Left ventricle myocardium inferior (tissue), 1 donor: ENCODE measurements around the gene DGKQ. TPM values are rescaled to one million over a fixed set of nuclear protein-coding genes. Genes with fewer than 3 reads are reported as not detected.

ENCODE experiments used
- DNase-seq: peaks from one replicate; pipeline ENCODE4 v3.0.0-alpha.2; 2020
- H3K27ac ChIP-seq: fragments of 200-600 bp; replicated peaks from 2 replicates; pipeline ENCODE4 v1.8.0; 2021
- H3K27me3 ChIP-seq: fragments of 200-600 bp; 2 replicates; pipeline ENCODE4 v1.8.0; 2021; ENCODE audit warnings: low read depth
- H3K36me3 ChIP-seq: fragments of 200-600 bp; 2 replicates; pipeline ENCODE4 v1.8.0; 2021
- H3K4me1 ChIP-seq: fragments of 200-600 bp; 2 replicates; pipeline ENCODE4 v1.8.0; 2021
- H3K4me3 ChIP-seq: fragments of 200-600 bp; 2 replicates; pipeline ENCODE4 v1.8.0; 2021; ENCODE audit warnings: mild to moderate bottlenecking, moderate library complexity
- H3K9me3 ChIP-seq: fragments of 200-600 bp; replicated peaks from 2 replicates; pipeline ENCODE4 v1.8.0; 2021
- intact Hi-C: fragments of 100-400 bp; cut with micrococcal nuclease; formaldehyde crosslinking; loops from one replicate; pipeline ENCODE4 v1.11.0; 2022
- total RNA-seq: library from RNA; stranded (reverse); fragmentation: NEBNext Ultra II Directional; extraction: Animal tissue kit (Norgen Biotek cat#: 25700); gene quantifications from one replicate; pipeline ENCODE4 v1.2.1, GENCODE V29; 2021
- TF ChIP-seq, protein P1 (sequence below): fragments of 200-600 bp; IDR thresholded peaks from 2 replicates; pipeline ENCODE4 v1.8.0; 2021; ENCODE audit warnings: antibody characterized with exemption, mild to moderate bottlenecking, borderline replicate concordance
- donor health status: DM: no; HTN: yes; CAD: no; lungs with severe emphysema.

Gene DGKQ
- total RNA-seq, 1 donor from 2014 or later, result 3.5 TPM

DNA sequence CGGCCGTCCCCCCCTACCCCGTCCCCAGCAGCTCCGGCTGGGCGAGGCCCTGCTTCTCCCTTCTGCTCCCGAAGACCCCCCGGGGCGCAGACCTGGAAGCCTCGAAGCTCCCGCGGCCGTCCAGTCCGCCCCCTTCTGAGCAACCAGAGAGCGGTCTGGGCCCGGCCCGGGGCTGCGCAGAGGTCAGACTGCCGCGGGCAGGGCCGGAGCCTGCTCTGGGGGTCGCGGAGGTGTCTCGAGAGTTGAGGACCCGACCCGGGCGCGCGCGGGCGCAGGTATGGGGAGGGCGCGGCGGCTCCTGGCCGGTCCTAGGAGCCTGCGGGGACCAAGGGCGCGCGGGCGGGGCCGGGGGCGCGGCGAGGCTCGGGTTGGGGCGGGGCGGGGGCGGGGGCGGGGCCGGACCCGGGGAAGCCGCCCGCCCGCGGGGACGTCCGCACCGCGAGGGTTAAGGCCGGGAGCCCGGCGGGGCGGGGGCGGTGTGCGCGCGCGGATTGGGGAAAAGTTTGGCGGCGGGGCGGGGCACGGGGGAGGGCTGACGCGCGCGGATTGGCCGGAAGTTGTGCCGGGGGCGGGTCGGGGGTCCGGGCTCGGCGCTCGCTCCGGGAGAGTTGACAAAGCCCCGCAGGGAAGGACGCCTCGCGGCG, 37.8 kb upstream of the DGKQ start, which contains the start of gene FGFRL1:
TSS of gene FGFRL1 (plus strand) at position 605 of the 644 bp plus-strand sequence. CDS start 860 bp downstream, outside the sequence.
- peak; percentile 96 for DNase-seq
- H3K27ac ChIP-seq, result peak within 1 kb of the TSS; percentile 47
- H3K9me3 ChIP-seq, result no peaks in the 10 kb centered on the region
- peaks cover 30% of the 10 kb centered on the region for H3K4me1 ChIP-seq
- peak within 1 kb of the TSS; percentile 68 for H3K4me3 ChIP-seq
- H3K36me3 ChIP-seq, result no peaks in the 10 kb centered on the region
- TF ChIP-seq, protein P1, sequence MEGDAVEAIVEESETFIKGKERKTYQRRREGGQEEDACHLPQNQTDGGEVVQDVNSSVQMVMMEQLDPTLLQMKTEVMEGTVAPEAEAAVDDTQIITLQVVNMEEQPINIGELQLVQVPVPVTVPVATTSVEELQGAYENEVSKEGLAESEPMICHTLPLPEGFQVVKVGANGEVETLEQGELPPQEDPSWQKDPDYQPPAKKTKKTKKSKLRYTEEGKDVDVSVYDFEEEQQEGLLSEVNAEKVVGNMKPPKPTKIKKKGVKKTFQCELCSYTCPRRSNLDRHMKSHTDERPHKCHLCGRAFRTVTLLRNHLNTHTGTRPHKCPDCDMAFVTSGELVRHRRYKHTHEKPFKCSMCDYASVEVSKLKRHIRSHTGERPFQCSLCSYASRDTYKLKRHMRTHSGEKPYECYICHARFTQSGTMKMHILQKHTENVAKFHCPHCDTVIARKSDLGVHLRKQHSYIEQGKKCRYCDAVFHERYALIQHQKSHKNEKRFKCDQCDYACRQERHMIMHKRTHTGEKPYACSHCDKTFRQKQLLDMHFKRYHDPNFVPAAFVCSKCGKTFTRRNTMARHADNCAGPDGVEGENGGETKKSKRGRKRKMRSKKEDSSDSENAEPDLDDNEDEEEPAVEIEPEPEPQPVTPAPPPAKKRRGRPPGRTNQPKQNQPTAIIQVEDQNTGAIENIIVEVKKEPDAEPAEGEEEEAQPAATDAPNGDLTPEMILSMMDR, result no peak
- peaks cover 27% of the 10 kb centered on the region for H3K27me3 ChIP-seq
- intact Hi-C loops, result no loop called here

DNA sequence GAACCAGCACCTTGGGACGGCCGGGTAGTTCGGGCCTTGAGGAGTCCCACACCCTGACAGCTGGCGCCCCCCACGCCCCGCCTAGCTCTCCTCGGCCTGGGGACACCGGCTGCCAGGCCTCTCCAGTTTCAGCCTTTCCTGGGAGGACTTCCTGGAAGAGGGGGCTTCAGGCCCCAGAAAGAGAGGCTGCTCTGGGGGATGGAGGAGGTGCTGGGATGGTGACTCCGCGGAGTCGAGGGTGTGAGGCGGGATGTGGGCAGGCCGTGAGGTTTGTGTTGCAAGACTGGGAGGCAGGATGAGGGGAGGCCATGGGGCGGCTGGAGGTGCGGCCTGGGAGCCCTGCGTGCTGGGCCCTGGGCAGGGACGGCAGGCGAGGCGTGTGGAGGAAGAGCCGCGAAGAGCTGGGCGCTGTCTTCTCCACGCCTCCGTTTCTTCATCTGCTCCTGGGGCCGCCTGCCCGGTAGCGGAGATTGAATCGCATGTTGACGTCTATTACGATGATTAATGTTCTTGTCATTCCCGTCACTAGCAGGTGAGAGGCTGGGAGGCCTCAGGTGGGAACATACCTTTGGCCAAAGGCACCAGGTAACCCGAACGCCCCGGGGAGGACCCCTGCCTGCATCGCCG, 37.1 kb upstream of the DGKQ start:
- peak; percentile 69 for DNase-seq
- Histone ChIP-seq H3K36me3 (no peaks in the 10 kb centered on the region), H3K27me3 (peaks cover 34% of the 10 kb centered on the region), H3K4me1 (peaks cover 30% of the 10 kb centered on the region), H3K9me3 (no peaks in the 10 kb centered on the region), H3K27ac (peak overlapping the region; percentile 47), H3K4me3 (peak overlapping the region; percentile 68)
- intact Hi-C loops, result no loop called here
- TF ChIP-seq, protein P1, result no peak

DNA sequence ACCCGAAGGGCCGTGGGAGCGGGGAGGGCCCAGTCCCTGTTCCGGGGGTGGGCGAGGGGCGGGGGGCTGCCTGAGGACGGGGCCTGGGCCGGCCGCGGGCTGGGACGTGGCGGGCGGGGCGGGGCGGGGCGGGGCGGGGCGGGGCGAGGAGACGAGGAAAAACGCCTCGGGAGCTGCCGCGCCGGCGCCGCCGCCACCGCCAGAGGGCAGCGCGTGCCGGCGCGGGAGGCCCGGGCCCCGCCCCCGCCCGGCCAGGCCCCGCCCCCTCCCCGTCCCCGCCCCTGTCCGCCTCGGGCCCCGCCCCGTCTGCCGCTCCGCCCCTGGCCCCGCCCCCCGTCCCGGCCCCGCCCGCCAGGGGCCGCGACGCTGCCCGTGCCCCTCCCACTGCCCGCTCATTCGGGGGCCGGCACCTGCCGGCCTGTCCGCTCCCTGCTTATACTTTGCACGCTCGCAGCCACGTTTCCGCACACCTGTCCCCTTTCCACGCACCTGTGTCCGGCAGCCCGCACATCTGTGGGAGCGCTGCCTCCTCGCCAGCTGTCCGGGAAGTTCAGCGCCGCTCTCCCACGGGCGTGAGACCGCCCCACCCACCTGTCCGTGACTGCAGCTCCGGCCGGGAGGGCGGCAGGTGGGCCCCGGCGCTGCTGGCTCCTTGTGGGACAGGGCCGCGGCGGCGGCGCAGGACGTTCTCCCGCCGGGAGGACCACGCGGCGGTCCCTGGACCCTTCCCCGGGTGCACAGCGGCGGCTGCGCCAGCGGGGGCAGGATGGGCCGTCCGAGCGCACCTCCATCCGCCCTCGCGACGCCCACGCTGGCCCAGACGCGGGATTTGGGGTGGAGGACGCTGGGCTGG, 36.4 kb upstream of the DGKQ start:
- peak overlapping the region; percentile 47 for H3K27ac ChIP-seq

DNA sequence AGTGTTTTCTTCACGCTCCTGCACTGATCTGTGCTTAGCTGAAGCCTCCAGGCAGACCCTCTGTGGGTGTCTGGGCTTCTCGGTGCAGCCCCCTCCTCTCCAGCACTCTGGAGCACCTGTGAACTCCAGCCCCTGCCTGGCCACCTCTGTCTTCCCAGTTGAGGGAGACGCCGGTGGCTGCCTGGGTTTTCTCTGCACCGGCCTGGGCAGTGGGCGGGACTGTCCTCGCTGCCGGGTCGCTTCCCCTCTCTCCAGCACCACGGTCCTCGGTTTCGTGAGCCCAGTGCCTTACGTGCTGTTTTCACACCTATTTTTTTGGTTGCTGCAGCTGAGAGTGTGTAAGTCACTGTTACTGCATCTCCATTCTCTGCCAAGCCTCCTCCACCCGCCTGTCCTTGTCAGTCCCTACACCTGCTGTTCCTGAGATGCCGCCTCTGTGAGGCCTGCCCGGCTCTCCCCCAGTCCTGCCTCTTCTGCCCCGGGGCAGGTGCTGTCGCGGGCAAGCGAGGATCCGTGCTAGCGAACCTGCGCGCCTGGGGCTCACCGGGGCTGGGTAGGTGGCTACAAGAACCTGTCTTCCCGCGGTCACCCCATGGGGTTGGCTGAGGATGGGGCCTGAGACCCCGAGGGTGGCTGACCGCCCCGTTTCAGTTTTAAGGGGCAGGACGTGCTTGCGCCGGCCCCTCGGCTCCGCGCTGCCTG, 35.6 kb upstream of the DGKQ start:
- Histone ChIP-seq H3K27ac (no peak overlapping the region), H3K4me1 (peaks cover 43% of the 10 kb centered on the region), H3K4me3 (peak overlapping the region; percentile 68), H3K9me3 (no peaks in the 10 kb centered on the region), H3K27me3 (peaks cover 49% of the 10 kb centered on the region), H3K36me3 (no peaks in the 10 kb centered on the region)
- no peak for DNase-seq
- TF ChIP-seq, protein P1, result no peak
- intact Hi-C loops, result no loop called here

More for the DNA sequence above, 36.4 kb upstream of the DGKQ start:
- Histone ChIP-seq H3K27me3 (peaks cover 41% of the 10 kb centered on the region), H3K4me3 (peak overlapping the region; percentile 68), H3K9me3 (no peaks in the 10 kb centered on the region), H3K4me1 (peaks cover 38% of the 10 kb centered on the region), H3K36me3 (no peaks in the 10 kb centered on the region)
- intact Hi-C loops, result no loop called here
- DNase-seq, result peak; percentile 69
- TF ChIP-seq, protein P1, result no peak

DNA sequence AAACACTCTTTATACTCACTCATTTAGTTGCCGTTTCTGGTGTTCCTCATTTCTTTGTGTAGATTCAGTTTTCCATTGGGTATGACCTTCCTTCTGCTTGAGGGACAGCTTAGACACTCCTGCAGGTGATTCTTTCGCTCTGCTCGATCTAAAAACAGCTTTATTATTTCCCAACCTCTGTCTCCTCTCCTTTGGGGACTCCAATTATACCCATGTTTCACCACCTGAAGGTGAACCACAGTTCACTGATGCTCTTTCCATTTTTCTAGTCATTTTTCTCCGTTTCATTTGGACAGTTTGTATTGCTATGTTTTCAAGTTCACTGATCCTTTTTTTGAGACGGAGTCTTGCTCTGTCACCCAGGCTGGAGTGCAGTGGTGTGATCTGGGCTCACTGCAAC, 33.5 kb upstream of the DGKQ start:
- H3K4me1 ChIP-seq, result peaks cover 56% of the 10 kb centered on the region
- intact Hi-C loops, result no loop called here
- H3K4me3 ChIP-seq, result no peak overlapping the region
- TF ChIP-seq, protein P1, result no peak
- no peaks in the 10 kb centered on the region for H3K36me3 ChIP-seq
- no peak for DNase-seq
- H3K9me3 ChIP-seq, result no peaks in the 10 kb centered on the region
- H3K27me3 ChIP-seq, result peaks cover 70% of the 10 kb centered on the region
- no peak overlapping the region for H3K27ac ChIP-seq
